H1 (cell line): ENCODE measurements around the gene ZDHHC8. TPM values are rescaled to one million over a fixed set of nuclear protein-coding genes. Genes with fewer than 3 reads are reported as not detected.

Experiments
- CTCF ChIA-PET: fragments of 300-600 bp; sonication (Branson Sonifier 250); formaldehyde crosslinking; loops from one replicate; lab custom pipeline; 2021; ENCODE audit not compliant: partially characterized antibody; lab: Charles Lee
- POLR2A ChIA-PET: fragments of 300-600 bp; sonication (Branson Sonifier 250); formaldehyde crosslinking; loops from one replicate; lab custom pipeline; 2021; ENCODE audit warnings: inconsistent platforms; ENCODE audit not compliant: partially characterized antibody; lab: Charles Lee
- DNase-seq, 2 experiments: peaks; one replicate each; pipeline versions ENCODE4 v3.0.0 to v3.0.0-alpha.2; 2010 to 2022; ENCODE audit warnings: low spot score in 2 of 2, low read depth in 1 of 2, mixed read lengths in 1 of 2
- FAIRE-seq: peaks from 2 replicates; lab custom pipeline; 2011; peaks lifted over from hg19 to GRCh38; lab: Jason Lieb, UNC
- H2AFZ ChIP-seq: 2 replicates; pipeline ENCODE4 v1.8.1; 2012; ENCODE audit warnings: low read length, inconsistent platforms
- H2AK5ac ChIP-seq: 2 replicates; pipeline ENCODE4 v1.6.1; 2013; ENCODE audit warnings: low read depth, low read length
- H2BK120ac ChIP-seq: replicated peaks from 2 replicates; pipeline ENCODE3; 2013; ENCODE audit warnings: low read depth, low read length, inconsistent platforms
- H2BK12ac ChIP-seq: 2 replicates; pipeline ENCODE4 v1.6.1; 2013; ENCODE audit warnings: low read depth, low read length
- H2BK15ac ChIP-seq: 2 replicates; pipeline ENCODE4 v1.6.1; 2013; ENCODE audit warnings: low read length
- H2BK20ac ChIP-seq: 2 replicates; pipeline ENCODE4 v1.6.1; 2013; ENCODE audit warnings: low read length
- H2BK5ac ChIP-seq: 2 replicates; pipeline ENCODE4 v1.6.1; 2013; ENCODE audit warnings: low read depth, low read length
- H3K14ac ChIP-seq: 2 replicates; pipeline ENCODE4 v1.6.1; 2013; ENCODE audit warnings: inconsistent platforms; ENCODE audit not compliant: insufficient read length
- H3K18ac ChIP-seq: 2 replicates; pipeline ENCODE4 v1.6.1; 2013; ENCODE audit warnings: low read length; ENCODE audit errors: extremely low read depth
- H3K23ac ChIP-seq: 2 replicates; pipeline ENCODE4 v1.6.1; 2013; ENCODE audit warnings: inconsistent platforms; ENCODE audit not compliant: insufficient read length
- H3K23me2 ChIP-seq: 2 replicates; pipeline ENCODE4 v1.6.1; 2013; ENCODE audit warnings: low read depth, low read length
- H3K27ac ChIP-seq: 2 replicates; pipeline ENCODE4 v1.6.1; 2011; ENCODE audit warnings: low read depth, low read length, inconsistent platforms
- H3K27me3 ChIP-seq, 4 experiments: replicated peaks in 1 of 4; 1 replicate in 1 of 4; 2 replicates in 3 of 4; pipeline versions ENCODE4 v1.6.1 to v1.8.1; 2011 to 2013; ENCODE audit warnings: low read length in 3 of 4, mild to moderate bottlenecking in 3 of 4, inconsistent platforms in 2 of 4, mixed read lengths in 2 of 4, moderate library complexity in 1 of 4; ENCODE audit not compliant: control insufficient read depth in 3 of 4, insufficient read depth in 3 of 4; ENCODE audit errors: extremely low read depth in 1 of 4
- H3K36me3 ChIP-seq, 4 experiments: 2 replicates each; pipeline versions ENCODE4 v1.6.1 to v1.8.1; 2011 to 2013; ENCODE audit warnings: mild to moderate bottlenecking in 4 of 4, low read length in 3 of 4, moderate library complexity in 2 of 4, control low read depth in 1 of 4, inconsistent platforms in 1 of 4; ENCODE audit not compliant: insufficient read depth in 4 of 4, control insufficient read depth in 2 of 4
- H3K4ac ChIP-seq: replicated peaks from 2 replicates; pipeline ENCODE3; 2013; ENCODE audit warnings: low read length, low read depth, mixed read lengths, inconsistent platforms; ENCODE audit not compliant: insufficient read length
- H3K4me1 ChIP-seq, 4 experiments: replicated peaks in 1 of 4; 1 replicate in 1 of 4; 2 replicates in 3 of 4; pipeline versions ENCODE4 v1.6.1 to v1.8.1; 2011 to 2013; ENCODE audit warnings: low read length in 3 of 4, inconsistent platforms in 2 of 4, mixed read lengths in 1 of 4; ENCODE audit not compliant: insufficient read depth in 4 of 4, control insufficient read depth in 3 of 4
- H3K4me2 ChIP-seq, 2 experiments: 2 replicates each; pipeline versions ENCODE4 v1.6.1 to v1.8.1; 2011 to 2013; ENCODE audit warnings: low read depth in 2 of 2, low read length in 2 of 2, control low read depth in 1 of 2, inconsistent platforms in 1 of 2, mild to moderate bottlenecking in 1 of 2; ENCODE audit not compliant: insufficient read depth in 1 of 2
- H3K4me3 ChIP-seq, 4 experiments: fragments of 200-600, 300-600 bp in 1 of 4; sonication (generic), shearing (Covaris generic), sonication (Bioruptor Twin) in 1 of 4; 2 replicates each; pipeline versions ENCODE4 v1.5.1 to v1.8.1; 2011 to 2016; ENCODE audit warnings: low read length in 4 of 4, low read depth in 3 of 4, control low read depth in 2 of 4, inconsistent platforms in 2 of 4, mild to moderate bottlenecking in 2 of 4, mixed read lengths in 1 of 4, moderate library complexity in 1 of 4; ENCODE audit not compliant: insufficient read depth in 2 of 4; ENCODE audit errors: extremely low read depth in 1 of 4
- H3K56ac ChIP-seq: replicated peaks from 2 replicates; pipeline ENCODE3; 2013; ENCODE audit warnings: low read depth, mild to moderate bottlenecking, mixed read lengths, low read length, inconsistent platforms; ENCODE audit not compliant: insufficient read length
- H3K79me1 ChIP-seq: 2 replicates; pipeline ENCODE4 v1.6.1; 2013; ENCODE audit warnings: low read depth, low read length, control low read depth
- H3K79me2 ChIP-seq, 2 experiments: 2 replicates each; pipeline versions ENCODE4 v1.6.1 to v1.8.1; 2012 to 2013; ENCODE audit warnings: low read length in 2 of 2, mild to moderate bottlenecking in 2 of 2, inconsistent platforms in 1 of 2; ENCODE audit not compliant: insufficient read depth in 2 of 2, control insufficient read depth in 1 of 2
- H3K9ac ChIP-seq, 4 experiments: replicated peaks in 1 of 4; 1 replicate in 1 of 4; 2 replicates in 3 of 4; pipeline versions ENCODE4 v1.6.1 to v1.8.1; 2011 to 2013; ENCODE audit warnings: low read depth in 3 of 4, low read length in 3 of 4, control low read depth in 2 of 4, mild to moderate bottlenecking in 2 of 4, moderate library complexity in 2 of 4, inconsistent platforms in 1 of 4; ENCODE audit errors: extremely low read depth in 1 of 4
- H3K9me3 ChIP-seq, 2 experiments: 2 replicates each; pipeline versions ENCODE4 v1.6.1 to v1.8.1; 2012 to 2013; ENCODE audit warnings: mild to moderate bottlenecking in 2 of 2, moderate library complexity in 2 of 2, control low read depth in 1 of 2, inconsistent platforms in 1 of 2, low read depth in 1 of 2, low read length in 1 of 2, mixed read lengths in 1 of 2; ENCODE audit not compliant: insufficient read depth in 2 of 2
- H4K20me1 ChIP-seq, 2 experiments: replicated peaks in 1 of 2; 2 replicates each; pipeline versions ENCODE3 to v1.8.1; 2011 to 2013; ENCODE audit warnings: inconsistent platforms in 2 of 2, low read length in 2 of 2, mild to moderate bottlenecking in 1 of 2; ENCODE audit not compliant: insufficient read depth in 2 of 2, control insufficient read depth in 1 of 2
- H4K5ac ChIP-seq: 2 replicates; pipeline ENCODE4 v1.6.1; 2013; ENCODE audit warnings: low read length, low read depth, mixed read lengths, inconsistent platforms; ENCODE audit not compliant: insufficient read length
- H4K8ac ChIP-seq: 2 replicates; pipeline ENCODE4 v1.8.0; 2013; ENCODE audit warnings: mild to moderate bottlenecking, moderate library complexity, low read length, inconsistent platforms; ENCODE audit not compliant: insufficient read depth; ENCODE audit errors: extremely low read depth
- H4K91ac ChIP-seq: replicated peaks from 2 replicates; pipeline ENCODE3; 2013; ENCODE audit warnings: low read length, mixed read lengths, inconsistent platforms; ENCODE audit not compliant: insufficient read length
- JUN ChIP-seq: IDR thresholded peaks from 2 replicates; pipeline ENCODE4 v1.6.1; 2011; ENCODE audit warnings: low read depth, mild to moderate bottlenecking, improper control_type of control experiment, low read length
- KDM4A ChIP-seq: IDR thresholded peaks from one replicate; pipeline ENCODE4 v1.7.1; 2012; ENCODE audit warnings: low read depth, mild to moderate bottlenecking, moderate library complexity, low read length, inconsistent platforms; ENCODE audit not compliant: severe bottlenecking
- WGBS, 2 experiments: shearing (Covaris generic) in 1 of 2; methylation state at CpG; one replicate each; pipeline versions ENCODE4 v1.1.6 to v1.1.7; 2013 to 2015; ENCODE audit warnings: low lambda C conversion rate in 2 of 2, mixed read lengths in 2 of 2, inconsistent platforms in 1 of 2, low coverage in 1 of 2, missing lambda C conversion rate in 1 of 2; ENCODE audit not compliant: insufficient replicate concordance in 2 of 2, insufficient coverage in 1 of 2, insufficient read length in 1 of 2; ENCODE audit errors: extremely low coverage in 1 of 2, missing lambda C conversion rate in 1 of 2; 5-methylcytosine and 5-hydroxymethylcytosine counted together
- polyA plus RNA-seq, 7 experiments: library from polyadenylated mRNA; depleted of rRNA in 3 of 7; stranded (reverse) in 5 of 7; unstranded in 2 of 7; fragments of >200 nt in 5 of 7; fragments of 200-250 nt in 2 of 7; gene quantifications; 1 replicate in 5 of 7; 2 replicates in 1 of 7; 4 replicates in 1 of 7; pipeline versions ENCODE4 v1.2.1 to v1.2.3, GENCODE V29; 2011 to 2013; ENCODE audit warnings: missing spikeins in 2 of 7, mixed read lengths in 2 of 7
- total RNA-seq: library from RNA; stranded (reverse); fragmentation: NEBNext Ultra II Directional; extraction: Animal tissue kit (Norgen Biotek cat#: 25700); gene quantifications from 2 replicates; pipeline ENCODE4 v1.2.1, GENCODE V29; 2021

The ZDHHC8 gene
- total and polyA plus RNA-seq, 2 of the 8 experiments (the other 6 are each of a cell fraction or from before 2014, with no cell fraction given): 18.6 to 65.6 TPM

DNA sequence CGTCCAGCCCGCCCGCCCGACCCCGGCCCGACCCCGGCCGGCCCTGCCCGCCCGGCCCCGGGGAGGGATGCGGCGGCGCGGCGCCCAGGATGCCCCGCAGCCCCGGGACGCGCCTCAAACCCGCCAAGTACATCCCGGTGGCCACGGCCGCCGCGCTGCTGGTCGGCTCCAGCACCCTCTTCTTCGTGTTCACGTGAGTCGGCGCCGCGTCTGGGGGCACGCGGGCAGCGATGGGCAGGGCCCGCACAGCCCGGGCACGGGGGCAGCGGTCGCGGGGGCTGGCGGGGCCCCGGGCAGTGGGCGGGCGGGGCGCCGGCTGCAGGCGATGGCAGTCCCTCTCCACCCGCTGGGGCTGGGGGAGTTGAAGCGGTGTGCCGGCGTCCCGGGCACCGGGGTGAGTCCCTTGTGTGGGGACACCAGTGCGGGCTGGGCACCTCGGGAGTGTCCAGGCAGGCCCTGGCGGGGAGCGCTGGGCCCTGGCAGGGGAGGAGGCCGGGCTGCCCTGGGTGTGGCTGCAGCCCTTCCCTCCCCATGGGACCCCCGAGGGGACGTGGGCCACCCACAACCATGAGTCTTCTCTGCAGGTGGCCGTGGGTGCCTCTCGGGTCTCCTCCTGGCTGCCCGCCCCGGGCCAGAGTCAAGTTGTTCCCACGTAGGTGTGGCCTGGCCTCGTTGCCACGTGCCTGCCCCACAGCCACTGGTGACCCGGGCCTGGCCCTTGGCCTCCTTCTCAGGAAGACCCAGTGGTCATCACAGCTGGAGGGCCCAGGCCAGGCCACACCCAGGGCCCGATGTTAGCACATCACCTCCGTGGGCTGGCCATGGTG, 468 bp downstream of the ZDHHC8 start:
- no peak for DNase-seq
- Histone ChIP-seq H4K8ac (peak overlapping the region; percentile 14; the same call in 1 of the 2 replicates), H3K79me1 (peaks cover 15% of the 10 kb centered on the region), H3K23ac (no peak overlapping the region), H3K9me3 (no peaks in the 10 kb centered on the region), H3K36me3 (peaks cover 0 to 11% (median 3%) of the 10 kb centered on the region in 4 experiments; a peak in 5 of 8 replicates), H2AK5ac (no peak overlapping the region), H3K18ac (no peak overlapping the region; the same call in none of the 2 replicates), H2BK5ac (no peak overlapping the region), H3K23me2 (peaks cover 7% of the 10 kb centered on the region; the same call in 1 of the 2 replicates), H4K5ac (no peak overlapping the region), H3K4me1 (peaks cover 0 to 12% (median 7%) of the 10 kb centered on the region in 4 experiments; a peak in 4 of 7 replicates), H4K20me1 (peaks cover 18 to 31% of the 10 kb centered on the region in 2 experiments), H3K27me3 (no peaks in the 10 kb centered on the region; a peak in 2 of 7 replicates), H3K4me2 (peak overlapping the region; percentile 68 to 82), H3K9ac (no peak overlapping the region), H2BK20ac (no peak overlapping the region), H3K27ac (no peak overlapping the region), H2AFZ (no peak overlapping the region), H3K56ac (no peak overlapping the region), H3K4me3 (peak overlapping the region; percentile 53 to 70 (median 58)), H2BK12ac (no peak overlapping the region), H3K4ac (no peak overlapping the region), H2BK15ac (no peak overlapping the region), H4K91ac (no peak overlapping the region), H2BK120ac (no peak overlapping the region), H3K14ac (no peak overlapping the region), H3K79me2 (peaks cover 0 to 20% of the 10 kb centered on the region in 2 experiments; a peak in 3 of 4 replicates)
- ChIA-PET CTCF (no interaction called here), POLR2A (no interaction called here)
- no peak for TF ChIP-seq JUN
- peak; percentile 48 for TF ChIP-seq KDM4A
- WGBS, 2 experiments: 18% methylated on average over 24 of the region's 72 CpGs; no CpG with 5 or more reads in 1 of the 2 experiments
- FAIRE-seq: no peak
